Measurements from ENCODE around the gene WDR18.

Gene WDR18

GRCh38 chr19:1041272-1041834, 57.2 kb downstream of the WDR18 start:
- no peak for DNase-seq (ENCODE audit: low read depth in 3 of 3, low spot score in 1 of 3)

DNA sequence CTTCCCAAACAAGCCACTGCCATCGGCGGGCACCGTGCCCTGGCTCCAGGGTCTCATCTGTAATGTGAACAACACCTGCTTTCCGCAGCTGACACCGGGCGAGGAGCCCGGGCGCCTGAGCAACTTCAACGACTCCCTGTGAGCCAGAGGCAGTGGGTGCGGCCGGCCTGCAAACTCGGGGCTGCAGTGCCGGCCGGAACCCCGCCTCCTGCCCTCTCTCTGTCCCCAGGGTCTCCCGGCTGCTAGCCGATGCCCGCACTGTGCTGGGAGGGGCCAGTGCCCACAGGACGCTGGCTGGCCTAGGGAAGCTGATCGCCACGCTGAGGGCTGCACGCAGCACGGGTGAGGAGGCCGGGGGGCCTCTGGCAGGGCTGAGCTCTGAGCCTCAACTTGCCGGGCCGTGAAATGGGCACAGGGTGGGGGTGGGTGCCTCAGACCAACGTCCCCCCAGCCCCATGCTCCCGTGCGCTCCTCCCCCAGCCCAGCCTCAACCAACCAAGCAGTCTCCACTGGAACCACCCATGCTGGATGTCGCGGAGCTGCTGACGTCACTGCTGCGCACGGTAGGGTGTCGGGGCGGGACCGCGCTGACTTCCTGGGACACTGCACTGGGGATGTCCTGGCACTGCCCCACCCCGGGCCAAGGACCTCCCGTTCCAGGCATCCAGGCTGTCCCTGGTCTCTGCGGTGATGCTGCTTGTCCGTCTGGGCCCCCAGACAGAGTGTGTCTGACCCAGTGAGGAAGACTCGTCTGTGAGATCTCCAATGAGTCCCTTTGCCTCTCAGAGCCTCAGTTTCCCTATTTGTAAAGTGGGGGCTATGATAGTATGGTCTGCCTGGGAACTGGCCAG, 57.9 kb downstream of the WDR18 start:
- no peak for DNase-seq (ENCODE audit: low read depth in 3 of 3, low spot score in 1 of 3)

- no peak for DNase-seq (ENCODE audit: low read depth in 3 of 3, low spot score in 1 of 3)
These were observed 58.8 kb downstream of the WDR18 start for GRCh38 chr19:1042689-1043511.

Measured in stimulated activated CD4-positive, alpha-beta T cell treated with anti-CD3 and anti-CD28 coated beads, TNF-alpha, amount 100 ng/mL, for 1 hour (primary cell).